T-helper 2 cell (primary cell): ENCODE data around the gene PRKG1.

Source experiments
- DNase-seq, 5 experiments: peaks; one replicate each; pipeline versions ENCODE4 v3.0.0 to v3.0.0-alpha.2; 2012 to 2022

Gene PRKG1

DNA sequence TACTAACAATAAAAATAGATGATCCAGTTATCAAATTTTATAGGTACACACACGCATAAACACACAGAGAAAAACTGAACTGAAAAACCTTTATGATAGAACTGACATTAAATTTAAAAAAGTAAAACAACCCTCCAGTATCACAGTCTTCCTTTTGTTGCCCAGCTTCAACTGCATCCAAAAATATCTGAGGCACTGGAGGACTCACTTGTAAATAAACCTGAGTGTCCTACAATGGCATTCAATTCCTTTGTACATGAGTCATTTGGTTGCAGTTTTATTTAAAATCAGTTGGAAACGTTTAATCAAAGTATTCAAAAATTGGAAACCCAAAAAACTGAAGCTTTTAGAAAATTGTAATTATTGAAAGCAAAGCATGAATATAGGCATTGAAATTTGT is 890.3 kb downstream of the PRKG1 start:
- no peak for DNase-seq

DNA sequence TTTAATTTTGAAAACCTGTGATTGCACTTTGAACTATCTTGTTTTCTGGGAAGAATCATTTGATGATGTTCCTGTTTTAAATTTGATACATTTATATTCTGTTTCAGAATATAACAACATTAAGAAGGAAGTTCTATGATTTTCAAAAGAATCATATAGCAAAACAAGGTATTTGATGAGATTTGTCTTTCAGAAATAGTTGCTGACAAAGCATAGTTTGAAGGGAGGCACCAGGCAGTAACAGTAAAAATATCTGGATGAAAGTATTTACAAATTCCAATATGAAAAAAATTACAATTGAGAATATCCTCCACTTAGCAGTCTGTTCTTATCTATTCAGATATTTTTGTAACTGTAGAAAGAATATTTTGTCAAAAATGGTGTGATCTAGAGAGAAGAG is 891.2 kb downstream of the PRKG1 start:
- no peak for DNase-seq

DNA sequence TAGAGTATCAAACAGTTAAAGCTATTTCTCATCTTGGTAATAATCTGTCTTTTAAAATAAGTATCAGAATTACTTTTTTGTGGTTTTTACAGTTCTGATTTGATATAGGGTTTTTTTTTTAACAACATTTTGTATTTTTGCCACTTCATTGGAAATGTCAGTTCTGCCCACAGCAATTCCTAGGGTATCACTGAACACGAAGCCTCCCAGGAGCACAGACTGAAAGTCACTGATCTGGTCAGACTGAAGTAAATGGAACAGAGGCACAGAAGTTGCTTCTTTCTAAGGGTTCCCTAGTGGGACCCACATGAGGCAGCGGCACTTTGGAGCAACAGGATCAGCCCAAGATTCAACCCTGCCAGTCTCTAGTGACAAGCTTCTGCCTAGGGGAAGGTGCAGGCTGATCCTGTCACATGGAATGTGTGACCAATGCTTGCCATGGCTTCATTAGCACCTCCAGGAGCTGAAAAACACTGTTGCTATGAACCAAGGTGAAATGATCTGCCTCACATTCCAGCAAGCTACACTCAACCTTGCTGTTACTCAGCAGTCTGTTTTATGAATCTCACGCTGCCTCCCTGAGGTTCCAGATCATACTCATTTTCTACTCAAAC is 898.6 kb downstream of the PRKG1 start:
- DNase-seq, result peak in 1 of 5 experiments; percentile 44

DNA sequence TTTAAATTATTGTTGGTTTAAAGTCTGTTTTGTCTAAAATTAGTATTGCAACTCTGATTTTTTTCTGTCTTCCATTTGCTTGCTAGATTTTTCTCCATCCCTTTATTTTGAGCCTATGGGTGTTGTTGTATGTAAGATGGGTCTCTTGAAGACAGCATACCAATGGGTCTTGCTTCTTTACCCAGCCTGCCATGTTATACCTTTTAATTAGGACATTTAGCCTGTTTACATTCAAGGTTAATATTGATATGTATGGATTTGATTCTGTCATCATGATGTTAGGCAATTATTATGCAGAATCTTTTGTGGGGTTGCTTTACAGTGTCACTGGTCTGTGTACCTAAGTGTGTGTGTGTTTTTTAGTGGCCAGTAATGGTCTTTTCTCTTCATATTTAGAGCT is 906.5 kb downstream of the PRKG1 start:
- DNase-seq, result no peak

DNA sequence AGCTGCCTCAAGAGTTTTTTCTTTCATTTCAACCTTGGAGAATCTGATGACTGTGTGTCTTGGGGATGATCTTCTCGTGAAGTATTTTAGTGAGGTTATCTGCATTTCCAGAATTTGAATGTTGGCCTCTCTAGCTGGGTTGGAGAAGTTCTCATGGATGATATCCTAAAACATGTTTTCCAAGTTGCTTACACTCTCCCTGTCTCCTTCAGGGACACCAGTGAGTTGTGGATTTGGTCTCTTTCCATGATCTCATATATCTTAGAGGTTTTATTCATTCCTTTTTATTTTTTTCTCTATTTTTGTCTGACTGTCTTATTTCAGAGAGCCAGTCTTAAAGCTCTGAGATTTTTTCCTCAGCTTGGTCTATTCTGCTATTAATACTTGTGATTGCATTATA is 907.4 kb downstream of the PRKG1 start:
- DNase-seq, result no peak

DNA sequence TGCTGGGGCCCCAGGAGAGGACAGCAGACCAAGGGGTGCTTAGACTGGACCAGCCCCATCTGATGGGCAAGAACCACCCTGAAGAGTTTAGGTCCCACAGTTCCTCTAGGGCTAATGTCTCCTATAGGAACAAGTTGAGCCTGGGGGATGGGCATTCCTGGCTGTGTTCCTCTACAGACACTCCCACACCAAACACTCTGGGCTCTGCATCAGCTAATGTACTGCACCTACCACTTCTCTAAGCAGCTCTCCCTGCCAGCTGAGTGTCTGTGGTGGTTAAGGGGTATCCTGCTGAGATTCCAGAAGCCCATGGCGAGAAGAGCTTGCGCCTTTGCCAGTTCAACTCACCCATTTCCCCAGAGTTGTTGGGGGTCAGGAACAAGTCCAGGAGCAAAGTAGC is 909.2 kb downstream of the PRKG1 start:
- DNase-seq, result no peak

DNA sequence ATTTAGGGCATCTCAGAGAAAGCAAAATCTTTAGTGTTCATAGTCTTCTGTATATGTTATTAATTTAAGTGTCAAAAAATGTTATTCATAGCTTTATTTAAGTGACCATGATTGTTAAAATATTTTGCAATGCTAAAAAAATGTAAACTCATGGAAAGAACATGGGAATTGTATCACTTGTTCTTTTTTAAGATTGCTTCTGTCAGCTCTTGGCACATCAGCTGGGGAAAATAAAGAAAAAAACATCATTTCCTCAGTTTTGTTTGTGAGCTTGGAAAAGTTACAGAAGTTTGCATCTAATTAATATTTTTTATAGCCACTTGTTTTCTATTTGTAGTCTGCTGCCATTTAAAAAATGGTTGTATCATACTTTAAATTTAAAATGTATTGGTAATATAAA is 911.0 kb downstream of the PRKG1 start:
- DNase-seq, result no peak

DNA sequence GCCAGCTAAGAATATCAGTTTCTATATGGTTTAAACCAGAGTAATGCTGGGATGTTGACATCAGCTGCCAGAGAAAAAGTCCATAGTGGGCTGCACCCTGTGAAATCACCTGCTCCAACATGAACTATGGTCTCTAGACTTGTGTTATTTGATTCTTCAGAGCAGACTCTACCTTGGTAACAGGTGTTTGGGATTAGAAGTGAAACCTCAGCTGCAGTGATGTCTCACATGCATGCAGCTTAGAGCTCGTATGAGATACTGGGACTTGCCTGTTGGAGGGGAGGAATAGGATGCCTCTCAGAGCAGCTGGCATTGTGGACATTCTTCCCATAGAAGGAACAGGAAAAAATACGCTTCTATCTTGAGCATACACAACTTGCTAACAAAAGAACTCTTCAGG is 912.2 kb downstream of the PRKG1 start:
- DNase-seq, result no peak

DNA sequence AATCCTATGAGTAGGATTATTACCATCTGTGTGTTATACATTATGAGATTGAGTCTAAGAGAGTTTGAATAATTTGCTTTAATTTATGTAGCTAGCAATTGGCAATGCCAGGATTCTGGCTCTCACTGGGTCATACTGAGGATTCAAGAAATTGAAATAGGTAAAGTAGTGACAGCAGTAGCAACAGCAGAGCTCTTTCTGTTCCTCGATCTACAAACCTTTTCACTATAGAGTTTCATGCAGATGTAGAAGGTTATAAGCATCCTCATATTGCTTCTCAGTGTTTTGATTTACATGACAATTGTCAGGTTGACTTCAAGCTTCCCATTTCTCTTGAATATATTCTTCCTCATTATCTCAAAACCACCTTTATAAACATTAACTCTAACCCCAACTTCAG is 919.2 kb downstream of the PRKG1 start:
- DNase-seq, result no peak

DNA sequence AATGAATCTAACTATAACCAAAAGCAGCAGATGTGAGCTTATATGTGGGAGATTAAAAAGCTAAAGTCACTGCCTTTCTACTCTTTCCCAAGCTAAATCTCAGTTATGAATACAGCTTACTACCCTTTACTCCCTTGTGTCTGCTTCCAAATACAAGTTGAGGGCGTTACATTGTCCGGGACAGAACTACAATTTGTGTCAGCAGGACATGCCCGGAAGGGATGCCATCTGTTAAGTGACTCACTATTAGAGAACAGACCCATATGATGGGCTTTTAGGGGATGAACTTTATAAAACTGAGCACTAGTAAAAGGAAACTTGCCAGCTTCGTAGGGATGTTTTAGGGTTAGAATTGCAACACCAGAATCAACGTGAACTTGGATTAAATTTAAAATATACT is 924.8 kb downstream of the PRKG1 start:
- DNase-seq, result no peak

DNA sequence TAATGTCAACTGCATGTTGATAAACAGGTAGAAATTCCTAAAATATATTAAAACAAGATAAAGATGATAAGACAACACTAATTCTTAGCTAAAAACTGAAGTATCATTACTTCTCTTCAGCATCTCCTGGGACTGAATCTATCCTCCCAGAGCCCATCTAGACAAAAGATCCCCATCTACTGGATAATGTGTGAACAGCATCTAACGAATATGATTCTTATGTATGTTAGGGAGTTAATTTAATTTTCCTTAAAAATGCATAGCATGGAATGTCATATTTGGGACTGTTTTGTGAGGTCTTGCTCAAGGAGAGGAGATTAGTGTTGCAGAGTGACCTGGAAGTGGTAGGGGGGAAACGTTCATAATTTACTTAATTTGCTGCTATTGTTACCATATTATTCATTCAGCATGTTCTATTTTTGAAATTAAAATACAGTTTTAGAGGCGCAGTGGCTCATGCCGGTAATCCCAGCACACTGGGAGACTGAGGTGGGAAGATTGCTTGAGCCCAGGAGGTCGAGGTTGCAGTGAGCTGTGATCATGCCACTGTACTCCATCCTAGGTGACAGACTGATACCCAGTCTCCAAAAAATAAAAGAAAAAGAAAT is 930.2 kb downstream of the PRKG1 start:
- peak in 1 of 5 experiments; percentile 25 for DNase-seq

DNA sequence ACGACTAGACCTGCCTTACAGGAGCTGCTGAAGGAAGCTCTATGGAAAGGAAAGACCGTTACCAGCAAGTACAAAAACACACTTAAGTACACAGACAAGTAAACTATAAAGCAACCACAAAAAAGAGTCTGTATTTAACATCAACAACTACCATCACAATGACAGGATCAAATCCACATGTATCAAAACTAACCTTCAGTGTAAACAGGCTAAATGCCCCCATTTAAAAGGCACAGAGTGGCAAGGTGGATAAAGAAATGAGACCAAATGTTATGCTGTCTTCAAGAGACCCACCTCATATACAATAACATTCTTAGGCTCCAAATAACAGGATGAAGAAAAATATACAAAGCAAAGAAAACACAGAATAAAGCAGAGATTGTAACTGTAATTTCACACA is 932.8 kb downstream of the PRKG1 start:
- DNase-seq, result no peak

DNA sequence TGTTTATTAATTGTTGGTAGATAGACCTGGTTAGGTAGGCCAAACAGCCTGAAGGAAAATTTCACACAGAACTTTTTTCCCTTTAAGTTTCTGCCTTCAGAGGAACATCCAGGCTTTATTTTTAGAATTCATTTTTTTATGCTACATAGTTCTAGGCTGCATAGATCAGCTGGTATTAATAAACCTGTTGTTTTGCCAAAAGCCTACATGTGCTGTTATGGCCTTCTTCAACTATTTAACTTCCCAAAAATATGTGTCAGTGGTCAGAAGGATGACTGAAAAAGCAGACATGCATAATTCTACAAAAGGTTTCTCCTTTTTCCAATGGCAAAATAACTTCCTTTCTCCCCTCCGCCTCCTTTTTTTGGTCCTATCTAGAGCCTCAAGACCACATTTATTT is 936.8 kb downstream of the PRKG1 start:
- DNase-seq, result no peak

DNA sequence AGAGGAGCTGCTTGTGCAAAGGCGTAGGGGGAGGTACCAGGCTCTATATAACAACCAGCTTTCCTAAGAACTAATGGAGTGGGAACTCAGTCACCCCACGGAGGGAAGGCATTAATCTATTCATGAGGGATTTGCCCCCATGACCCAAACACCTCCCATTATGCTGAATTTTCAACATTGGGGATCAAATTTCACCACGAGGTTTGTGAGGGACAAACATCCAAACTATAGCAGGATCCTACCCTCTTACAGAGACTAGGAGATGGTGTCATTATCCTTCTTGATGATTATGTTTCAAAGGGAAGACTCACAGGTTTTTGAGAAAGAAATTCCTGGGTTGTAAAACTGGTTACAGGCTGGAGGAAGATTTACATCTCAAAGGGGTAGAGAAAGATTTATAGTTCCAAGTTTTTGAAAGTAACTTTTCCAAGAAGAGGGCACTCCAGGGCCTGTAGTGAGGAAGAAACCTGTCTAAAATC is 944.8 kb downstream of the PRKG1 start:
- DNase-seq, result no peak

DNA sequence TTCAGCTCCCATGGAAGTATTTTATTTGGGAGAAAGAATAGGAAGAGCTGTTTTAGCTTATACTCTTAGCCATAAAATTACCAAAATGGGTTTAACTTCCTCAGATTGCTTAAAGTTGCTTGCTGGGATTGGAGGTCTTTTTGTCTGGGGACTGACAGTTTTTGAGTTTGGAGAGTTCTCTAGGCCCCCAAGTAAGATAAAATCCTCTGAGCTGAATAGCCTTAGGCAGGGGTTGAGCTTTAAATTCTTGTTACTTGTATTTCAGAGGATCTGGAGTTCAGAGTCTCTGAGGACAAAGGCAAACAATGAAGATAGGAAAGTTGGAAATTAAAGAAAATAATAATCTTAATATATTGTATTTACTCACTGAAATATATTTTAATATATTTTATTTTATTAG is 945.4 kb downstream of the PRKG1 start:
- no peak for DNase-seq

DNA sequence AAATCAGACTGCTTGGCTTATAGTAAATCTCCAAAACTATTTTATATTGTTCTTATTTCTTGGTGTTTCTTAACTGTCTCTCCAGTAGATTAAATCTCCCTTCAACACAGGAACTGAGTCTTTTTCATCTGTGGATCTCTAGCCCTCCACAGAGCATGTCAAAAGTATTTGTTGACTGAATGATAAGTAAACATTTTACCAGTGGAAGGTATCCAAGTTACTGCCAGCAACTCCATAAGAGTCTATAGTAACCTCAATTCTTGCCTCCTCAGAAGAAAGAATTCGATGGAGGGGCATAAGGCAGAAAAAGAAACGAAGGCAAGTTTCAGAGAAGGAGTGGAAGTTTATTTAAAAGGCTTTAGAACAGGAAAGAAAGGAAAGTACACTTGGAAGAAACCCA is 945.9 kb downstream of the PRKG1 start:
- no peak for DNase-seq

DNA sequence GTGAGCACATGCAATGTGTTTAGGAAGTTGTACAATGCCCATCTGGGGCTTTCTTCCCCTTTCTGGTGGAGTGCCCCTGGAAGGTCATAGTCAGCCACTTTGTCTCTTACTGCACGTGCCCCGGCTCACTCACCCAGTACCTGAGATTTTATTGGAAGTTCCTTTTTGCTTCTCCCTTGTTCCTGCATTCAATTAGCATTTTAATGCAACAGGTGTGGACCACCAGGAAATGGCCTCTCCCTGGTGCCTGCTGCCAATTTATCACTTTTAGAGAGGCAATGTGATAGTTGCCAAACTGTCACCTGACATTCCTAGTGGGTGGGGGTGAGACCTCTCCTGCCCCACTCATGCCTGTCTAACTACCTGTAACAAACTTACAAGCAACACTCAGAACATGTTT is 946.4 kb downstream of the PRKG1 start:
- DNase-seq, result no peak

DNA sequence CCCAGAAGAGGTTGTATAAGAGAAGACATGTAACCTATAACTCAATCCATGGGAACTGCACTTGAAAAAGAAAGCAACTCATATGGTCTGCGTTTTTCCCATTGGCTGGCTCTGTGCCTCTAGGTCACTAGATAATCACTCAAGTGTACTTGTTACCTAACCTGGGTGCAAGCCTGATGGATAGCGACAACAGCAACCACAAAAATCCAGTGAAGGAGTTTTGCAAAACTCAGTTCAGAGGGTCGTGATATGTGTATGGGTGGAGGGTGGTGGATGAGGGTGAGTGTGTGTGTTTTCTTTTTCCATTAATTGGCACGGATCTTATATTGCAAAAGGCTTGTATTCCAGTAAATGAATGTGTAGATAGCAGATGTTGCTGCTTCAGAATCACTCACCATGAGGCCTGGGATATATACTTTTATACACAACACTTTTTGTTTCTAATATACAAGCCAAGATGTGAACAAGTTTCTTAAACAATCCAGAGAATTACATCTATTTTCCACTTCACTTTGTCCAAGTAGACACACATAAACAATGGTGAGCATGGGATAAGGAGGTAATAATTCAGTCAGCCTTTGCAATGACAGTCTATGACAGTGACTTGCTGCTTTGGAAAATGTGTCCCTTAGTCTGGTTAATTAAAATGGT is 952.9 kb downstream of the PRKG1 start:
- no peak for DNase-seq

DNA sequence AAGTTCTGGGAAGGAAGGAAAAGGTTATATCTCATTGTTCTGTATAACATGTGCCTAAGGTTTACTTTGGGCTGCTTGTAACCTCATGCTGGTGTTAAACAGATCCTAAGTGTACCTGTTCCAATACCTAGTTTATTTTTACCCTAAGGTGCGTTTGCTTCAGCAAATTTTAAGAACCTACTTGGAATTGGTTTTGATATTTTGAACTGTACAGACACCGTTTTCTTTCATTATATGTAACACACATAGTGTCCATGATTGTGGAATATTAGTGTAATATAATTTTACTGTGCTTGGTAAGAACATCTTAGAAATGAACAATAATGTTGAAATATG is 954.2 kb downstream of the PRKG1 start:
- DNase-seq, result no peak

DNA sequence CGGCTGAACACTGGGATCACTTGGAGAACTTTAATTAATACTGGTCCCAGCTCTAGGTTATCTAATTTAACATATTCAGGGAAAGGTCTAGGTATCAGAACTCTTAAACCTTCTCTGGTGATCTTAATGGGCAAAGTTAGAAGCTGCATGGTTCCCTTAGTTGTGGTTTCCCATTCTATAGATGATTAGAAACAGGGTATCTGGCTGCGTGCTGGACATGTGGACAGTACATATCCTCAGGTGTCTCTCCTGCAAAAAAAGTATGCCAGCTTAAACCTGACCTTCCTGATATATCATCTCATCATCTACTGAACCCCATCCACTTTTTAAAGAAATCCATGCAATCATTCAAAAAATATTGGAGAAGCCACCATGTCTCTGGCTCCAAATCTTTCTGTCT is 955.3 kb downstream of the PRKG1 start:
- DNase-seq, result no peak

DNA sequence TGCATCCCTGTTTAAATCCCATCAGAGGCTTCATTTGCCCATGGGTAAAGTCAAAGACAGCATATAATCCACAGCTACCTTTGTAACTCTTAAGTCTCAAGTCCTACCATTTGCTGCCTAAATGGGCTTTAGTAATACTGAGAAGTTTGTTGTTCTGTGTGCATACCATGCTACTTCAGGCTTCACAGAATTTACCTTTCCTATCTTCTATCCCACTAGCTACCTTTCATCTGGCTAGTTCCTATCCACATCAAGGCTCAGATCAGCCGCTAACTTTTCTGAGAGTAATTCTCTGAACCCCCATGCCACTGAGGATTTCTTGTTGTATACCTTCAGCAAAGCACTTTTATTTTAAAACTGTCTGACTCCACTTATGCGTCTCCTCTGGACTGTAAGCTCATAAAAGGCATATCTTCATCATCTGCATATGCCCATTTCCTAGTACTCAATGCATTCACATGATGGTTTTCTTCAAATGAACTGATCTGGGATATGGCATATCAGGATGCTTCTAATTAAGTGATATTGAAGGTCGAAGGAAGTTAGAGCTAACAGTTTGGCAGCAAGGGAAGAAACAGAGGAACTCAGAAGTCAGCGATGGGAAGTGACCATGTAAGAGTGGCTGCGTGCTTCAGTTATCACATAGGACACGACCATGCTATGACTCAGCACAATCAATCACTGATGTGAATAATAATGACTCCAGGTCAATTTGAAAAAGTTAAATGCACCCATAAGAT is 955.9 kb downstream of the PRKG1 start:
- no peak for DNase-seq

DNA sequence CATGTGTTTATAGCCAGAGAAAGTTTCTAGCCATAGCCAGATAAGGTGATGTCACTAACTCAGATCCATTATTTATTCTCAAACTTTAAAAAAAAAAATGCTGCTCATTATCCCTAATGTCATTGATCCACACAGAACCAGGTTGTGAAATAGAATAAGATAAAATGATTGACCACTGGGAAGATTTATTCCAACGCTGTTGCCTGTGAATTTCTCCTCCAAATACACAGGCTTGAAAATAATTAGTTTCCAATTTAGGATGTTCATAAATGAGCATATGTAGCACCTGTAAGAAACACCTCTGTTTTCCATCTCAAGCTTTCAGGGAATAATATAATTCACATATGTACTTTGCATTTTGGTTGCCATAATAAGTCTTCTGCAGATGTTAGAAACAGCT is 956.7 kb downstream of the PRKG1 start:
- DNase-seq, result no peak

DNA sequence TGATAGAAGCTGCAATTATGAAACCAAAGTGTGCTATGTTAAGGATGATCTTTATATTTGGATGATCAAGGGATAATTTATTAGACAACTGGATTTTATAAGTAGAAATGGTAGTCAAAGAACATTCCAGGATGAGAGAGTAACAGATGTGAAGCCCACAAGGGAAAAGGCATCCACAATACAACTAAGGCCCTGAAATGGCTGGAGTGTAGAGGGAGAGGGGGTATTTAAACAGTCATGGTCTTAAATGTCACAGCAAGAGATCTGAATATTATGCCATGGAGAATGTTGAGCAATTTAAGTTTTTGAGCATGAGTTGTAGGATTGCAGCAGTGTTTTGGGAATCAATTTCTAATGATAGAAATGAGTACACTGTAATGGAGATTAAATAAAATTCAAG is 957.5 kb downstream of the PRKG1 start:
- no peak for DNase-seq
